Retina (tissue), 1 donor: Measurements from ENCODE around the gene XIST.
"Not testable (repeated sequence)": the region's sequence is repeated elsewhere in the genome, so short reads cannot be mapped to it uniquely, and the experiment has no call there.

Experiments used
- DNase-seq: peaks from one replicate; pipeline ENCODE4 v3.0.0-alpha.2; 2016

Gene XIST

DNA sequence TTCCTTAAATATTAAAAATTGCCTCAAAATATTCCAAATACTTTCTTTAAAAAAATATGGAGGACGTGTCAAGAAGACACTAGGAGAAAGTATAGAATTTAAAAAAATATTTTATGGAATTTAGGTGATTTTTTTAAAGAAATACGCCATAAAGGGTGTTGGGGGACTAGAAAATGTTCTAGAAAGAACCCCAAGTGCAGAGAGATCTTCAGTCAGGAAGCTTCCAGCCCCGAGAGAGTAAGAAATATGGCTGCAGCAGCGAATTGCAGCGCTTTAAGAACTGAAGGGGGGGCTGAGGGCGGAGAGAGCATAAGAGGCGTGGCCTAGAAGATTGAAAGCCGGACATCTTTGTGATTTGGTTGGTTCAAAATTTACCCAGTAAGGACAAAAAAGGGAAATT is at the start of gene XIST:
Gene XIST, minus strand, starts transcription at position 248 of the 400 bp plus-strand sequence.
- peak; percentile 78 for DNase-seq

DNA sequence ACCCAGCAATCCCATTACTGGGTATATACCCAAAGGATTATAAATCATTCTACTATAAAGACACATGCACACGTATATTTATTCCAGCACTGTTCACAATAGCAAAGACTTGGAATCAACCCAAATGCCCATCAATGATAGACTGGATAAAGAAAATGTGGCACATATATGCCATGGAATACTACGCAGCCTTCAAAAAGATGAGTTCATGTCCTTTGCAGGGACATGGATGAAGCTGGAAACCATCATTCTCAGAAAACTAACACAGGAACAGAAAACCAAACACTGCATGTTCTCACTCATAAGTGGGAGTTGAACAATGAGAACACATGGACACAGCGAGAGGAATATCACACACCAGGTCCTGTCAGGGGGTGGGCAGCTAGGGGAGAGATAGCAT is 45.8 kb upstream of the XIST start:
- DNase-seq = not testable (repeated sequence)

DNA sequence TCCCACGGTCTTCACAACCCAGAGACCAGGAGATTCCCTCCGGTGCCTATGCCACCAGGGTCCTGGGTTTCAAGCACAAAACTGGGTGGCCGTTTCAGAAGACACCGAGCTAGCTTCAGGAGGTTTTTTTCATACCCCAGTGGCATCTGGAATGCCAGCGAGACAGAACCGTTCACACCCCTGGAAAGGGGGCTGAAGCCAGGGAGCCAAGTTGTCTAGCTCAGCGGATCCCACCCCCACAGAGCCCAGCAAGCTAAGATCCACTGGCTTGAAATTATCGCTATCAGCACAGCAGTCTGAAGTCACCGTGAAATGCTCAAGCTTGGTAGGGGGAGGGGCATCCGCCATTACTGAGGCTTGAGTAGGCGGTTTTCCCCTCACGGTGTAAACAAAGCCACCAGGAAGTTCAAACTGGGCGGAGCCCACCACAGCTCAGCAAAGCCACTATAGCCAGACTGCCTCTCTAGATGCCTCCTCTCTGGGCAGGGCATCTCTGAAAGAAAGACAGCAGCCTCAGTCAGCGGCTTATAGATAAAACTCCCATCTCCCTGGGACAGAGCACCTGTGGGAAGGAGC is 40.1 kb upstream of the XIST start:
- DNase-seq = not testable (repeated sequence)

DNA sequence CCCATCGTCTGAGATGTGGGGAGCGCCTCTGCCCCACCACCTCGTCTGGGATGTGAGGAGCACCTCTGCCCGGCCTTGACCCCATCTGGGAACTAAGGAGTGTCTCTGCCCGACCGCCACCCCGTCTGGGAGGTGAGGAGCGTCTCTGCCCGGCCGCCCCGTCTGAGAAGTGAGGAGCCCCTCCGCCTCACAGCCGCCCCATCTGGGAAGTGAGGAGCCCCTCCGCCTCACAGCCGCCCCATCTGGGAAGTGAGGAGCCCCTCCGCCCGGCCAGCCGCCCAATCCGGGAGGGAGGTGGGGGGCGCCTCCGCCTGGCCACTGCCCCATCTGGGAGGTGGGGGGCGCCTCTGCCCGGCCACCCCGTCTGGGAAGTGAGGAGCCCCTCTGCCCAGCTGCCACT is 29.7 kb upstream of the XIST start:
- not testable (repeated sequence) for DNase-seq

DNA sequence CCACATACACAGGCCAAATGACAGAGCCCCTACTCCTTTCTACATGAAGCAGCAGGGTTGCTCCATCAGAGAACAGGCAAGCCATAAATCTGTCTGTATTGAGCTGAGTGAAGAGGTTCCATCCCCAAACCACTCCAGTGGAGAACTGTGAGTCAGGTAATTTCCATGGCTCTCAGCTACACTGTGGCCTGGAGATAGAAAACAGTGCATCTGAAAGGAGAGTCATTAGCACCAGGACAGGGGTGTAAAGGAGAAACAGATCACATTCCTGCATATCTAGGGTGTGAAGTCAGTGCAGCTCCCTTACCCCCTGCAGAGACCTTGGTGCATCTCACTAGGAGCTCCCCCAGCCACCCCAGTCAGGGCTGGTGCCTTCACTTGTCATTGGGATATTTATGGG is 25.2 kb upstream of the XIST start:
- DNase-seq = no peak

DNA sequence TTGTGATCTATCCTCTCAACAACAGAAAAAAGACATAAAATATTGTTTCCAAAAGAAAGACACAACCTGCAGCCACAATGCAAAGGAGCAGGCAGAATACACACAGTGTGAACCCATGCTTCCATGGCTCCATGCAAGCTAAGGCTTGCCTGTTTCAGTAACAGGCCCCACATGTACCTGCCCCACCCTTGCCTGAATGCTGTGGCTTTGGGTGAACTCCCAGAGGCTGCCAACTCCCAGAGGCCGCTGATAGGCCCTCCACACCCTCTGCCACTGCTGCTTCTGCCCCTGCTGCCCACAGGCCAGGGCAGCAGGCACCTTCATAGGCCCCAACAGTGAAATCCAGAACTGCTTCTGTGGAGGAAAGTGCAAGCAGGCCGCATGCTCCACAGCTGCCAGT is 24.4 kb upstream of the XIST start:
- DNase-seq = no peak

DNA sequence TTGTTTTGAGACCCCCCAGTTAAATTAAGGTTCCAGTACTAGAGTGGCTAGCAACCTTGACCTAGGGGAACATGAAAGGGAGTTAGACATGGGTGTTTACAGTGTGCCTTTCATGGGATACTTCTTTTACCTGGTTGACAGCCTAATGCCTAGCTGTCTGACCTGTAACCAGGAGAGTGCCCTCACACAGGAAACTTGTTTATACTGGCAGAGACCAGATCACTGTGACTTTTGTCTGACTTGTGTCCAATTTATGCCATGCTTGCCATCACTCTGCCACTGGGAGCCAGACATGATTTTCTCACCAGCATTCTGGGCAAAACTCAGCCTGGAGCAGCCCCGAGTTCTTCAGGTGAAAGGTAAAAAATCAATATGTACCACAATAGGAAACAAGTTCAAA is 16.4 kb upstream of the XIST start:
- DNase-seq = no peak

DNA sequence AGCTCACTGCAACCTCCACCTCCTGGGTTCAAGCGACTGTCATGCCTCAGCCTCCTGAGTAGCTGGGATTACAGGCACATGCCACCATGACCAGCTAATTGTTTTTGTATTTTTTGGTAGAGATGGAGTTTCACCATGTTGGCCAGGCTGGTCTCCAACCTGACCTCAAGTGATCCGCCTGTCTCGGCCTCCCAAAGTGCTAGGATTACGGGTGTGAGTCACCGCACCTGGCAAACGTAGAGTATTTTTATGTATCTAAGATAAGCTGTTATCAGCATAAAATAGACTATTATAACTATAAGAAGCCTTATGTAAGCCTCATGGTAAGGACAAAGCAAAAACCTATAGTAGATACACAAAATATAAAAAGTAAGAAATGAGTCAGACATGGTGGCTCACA is 14.6 kb upstream of the XIST start:
- DNase-seq = no peak

DNA sequence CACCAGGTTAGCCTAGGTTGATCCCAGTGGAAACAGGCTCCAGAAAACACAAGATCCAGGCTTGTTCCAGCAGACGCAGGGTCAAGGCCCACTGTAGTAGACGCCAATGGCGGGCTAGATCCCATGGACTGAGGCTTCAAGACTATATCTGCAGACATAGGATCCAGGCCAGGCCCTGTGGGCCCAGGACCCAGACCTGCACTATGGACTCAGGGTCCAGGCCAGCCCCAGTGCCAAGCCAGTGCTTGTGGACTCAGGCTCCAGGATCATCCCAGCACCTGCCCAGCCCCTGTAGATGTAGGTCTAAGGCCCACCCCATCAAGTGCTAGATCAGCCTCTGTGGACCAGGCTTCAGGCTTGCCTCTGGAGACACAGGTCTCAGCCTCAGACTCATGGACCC is 11.3 kb upstream of the XIST start:
- no peak for DNase-seq

DNA sequence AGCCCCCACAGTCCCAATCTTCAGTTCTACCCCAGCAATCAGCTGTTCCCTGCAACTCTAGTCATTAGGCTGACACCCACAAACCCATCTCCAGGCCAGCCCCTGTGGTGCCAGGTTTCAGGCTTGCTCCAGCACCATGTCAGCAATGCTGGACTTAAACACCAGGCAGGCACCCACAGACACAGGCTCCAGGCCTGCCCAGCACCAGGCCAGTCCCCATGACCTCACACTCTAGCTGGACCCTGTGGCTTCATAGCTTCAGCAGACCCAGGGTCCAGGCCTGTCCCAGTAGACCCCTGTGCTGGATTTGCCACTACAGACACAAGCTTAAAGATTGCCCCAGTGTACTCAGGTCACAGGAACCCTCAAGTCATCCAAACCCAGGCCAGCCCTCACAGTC is 10.8 kb upstream of the XIST start:
- no peak for DNase-seq

DNA sequence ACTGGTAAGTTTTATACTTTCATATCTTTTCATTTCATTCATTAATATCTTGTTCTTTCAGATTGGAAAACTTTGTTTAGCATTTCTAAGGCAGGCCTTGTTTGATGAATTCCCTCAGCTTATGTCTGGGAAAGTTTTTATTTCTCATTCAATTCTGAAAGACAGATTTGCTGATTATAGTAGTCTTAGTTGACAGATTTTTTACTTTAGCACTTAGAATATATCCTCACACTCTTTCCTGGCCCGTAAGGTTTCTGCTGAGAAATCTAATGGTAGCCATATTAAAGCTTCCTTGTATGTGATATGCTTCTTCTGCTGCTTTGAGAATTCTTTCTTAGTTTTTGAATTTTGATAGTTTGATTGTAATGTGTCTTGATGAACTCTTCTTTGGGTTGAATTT is 7.1 kb upstream of the XIST start:
- no peak for DNase-seq

DNA sequence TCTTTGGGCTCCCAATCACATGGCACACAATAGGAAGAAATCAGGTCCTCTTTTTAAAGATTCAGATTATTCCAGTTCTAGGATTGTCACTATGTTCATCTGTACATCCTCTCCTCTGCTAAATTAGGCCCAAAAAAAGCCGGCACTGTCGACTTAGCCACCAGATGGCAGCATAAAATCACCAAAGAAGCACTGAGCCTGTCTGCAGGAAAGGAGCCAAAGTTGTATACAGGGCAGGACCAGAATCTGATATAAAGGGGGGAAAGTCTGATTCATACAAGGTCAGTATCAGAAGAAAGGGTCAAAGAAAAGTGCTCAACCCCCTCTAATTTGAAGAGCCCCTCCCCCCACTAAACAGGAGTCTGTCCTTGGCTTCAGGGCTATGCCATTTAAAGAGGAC is 3.0 kb upstream of the XIST start:
- peak; percentile 76 for DNase-seq

DNA sequence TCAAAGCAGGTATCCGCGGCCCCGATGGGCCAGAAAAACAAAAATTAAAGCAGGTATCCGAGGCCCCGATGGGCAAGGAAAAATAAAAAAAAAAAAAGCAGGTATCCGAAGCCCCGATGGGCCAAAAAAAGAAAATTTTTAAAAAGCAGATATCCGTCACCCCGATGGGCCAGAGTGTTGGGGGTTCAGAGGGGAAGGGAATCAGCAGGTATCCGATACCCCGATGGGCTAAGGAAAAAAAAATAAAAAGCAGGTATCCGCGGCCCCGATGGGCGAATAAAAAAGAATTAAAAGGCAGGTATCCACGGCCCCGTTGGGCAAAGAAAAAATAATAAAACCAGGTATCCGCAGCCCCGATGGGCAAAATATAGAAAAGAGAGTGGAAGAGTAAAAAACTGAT is 492 bp downstream of the XIST start:
- no peak for DNase-seq

DNA sequence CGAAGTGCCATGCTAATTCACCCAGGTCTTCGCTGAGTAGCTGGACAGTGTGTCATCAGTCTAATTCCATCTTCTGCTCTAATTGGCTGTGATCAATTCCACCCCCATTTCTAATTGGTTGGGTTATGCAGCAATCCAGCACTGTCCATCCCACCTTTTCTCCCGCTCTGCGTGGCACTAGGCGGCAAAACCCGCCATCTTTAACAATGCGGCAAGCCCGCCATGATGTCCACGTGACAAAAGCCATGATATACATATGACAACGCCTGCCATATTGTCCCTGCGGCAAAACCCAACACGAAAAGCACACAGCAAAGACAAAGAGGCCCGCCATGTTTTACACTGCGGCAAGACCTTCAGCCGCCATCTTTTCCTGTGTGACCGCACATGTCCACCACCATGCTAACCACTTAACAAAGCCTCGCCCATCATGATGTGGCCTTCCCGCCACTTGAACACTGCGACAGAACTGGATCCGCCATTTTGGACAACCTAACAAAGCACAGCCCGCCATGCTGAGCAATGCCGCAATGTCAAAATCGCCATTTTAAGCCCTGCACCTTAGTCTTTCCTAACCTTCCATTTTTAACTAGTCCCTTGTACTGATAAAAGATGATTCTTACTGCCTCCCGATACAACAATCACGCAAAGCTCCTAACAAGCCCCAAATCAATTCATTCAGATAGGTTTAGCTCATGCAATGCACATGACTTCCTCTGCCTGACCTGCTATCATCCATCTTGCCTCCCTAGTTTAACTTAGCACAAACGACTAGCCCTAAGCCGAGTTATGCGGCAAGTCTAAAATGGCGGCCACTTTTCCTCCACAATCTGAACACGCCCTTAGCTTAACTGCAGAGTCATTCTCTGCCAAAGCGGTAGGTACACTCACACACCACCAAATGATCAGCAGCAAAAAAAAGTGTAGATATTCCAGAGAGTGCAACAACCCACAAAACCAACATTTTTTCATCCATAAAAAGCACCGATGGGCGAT is 1.2 kb downstream of the XIST start:
- peak; percentile 91 for DNase-seq

DNA sequence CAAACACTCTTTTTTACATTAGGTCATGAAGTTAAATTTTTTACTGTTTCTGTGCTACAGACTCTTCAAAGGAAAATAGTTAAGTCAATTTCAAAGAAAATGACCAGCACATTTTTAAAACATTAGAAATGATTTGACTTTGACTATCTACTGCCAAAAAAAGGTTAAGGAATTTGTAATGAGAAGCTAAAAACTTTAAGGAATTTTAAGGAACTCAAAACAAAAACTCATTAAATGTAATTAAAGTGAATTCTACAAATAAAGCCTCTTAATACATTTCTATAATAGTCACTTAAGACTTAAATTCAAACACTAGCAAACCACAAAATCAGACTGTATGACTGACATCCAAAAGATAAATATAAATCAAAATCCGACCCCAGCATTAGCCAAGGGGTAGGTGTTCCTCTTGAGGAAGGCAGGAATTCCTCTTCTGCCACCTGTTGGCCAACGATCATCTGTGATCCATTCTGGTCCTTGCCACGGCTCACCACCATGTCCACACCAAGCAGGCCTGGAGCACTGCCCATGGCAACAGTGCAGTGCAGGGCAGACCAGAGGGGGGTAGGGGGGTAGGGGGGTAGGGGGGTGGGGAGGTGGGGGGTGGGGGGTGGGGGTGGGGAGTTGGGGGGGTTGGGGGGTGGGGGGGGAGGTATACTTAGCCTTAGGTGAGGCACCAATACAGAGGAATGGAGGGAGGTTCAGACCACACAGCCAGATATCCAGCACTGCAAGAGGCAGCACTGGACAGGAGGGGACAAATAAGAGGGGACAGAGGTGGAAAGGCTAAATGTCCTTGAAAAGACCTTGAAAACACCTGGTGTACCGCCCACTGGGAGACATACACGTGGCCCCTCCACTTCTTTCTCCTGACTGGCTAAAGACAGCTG is 2.1 kb downstream of the XIST start:
- DNase-seq = peak; percentile 12

DNA sequence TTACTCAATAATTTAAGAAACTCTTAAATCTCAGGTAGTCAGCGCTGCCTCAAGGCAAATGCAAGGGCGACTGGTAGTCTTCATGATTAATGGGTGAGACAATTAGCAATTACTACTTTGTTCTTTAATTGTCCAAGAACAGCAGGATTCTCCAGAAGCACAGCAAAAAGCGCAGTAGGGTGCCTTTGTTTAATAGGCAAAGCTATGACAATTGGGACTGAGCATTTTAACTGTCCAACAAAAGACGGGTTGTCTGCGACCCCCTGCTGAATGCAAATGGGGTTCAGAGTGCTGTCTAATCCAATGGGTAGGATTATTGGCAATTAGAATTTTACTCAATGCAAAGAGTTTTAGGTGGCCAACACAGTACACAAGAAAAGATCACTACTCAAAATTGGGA is 3.4 kb downstream of the XIST start:
- peak; percentile 60 for DNase-seq

DNA sequence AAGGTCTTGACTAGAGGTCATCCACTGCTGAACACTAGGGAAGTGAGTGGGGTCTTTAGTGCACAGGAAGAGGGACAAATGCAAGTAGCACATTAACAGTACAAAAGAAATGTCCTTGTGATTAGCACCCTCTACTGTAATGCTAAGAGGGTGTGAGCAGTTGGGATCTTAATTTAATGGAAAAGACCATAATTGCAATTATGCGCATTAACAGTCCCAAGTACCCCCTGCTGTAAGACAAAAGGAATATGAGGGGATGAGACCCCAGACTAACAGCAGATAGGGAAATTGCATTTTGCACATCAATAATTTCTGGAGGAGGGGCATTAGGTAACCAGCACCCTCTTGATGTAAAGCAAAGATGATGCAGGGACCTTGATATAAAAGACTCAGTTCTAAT is 4.5 kb downstream of the XIST start:
- peak; percentile 34 for DNase-seq

DNA sequence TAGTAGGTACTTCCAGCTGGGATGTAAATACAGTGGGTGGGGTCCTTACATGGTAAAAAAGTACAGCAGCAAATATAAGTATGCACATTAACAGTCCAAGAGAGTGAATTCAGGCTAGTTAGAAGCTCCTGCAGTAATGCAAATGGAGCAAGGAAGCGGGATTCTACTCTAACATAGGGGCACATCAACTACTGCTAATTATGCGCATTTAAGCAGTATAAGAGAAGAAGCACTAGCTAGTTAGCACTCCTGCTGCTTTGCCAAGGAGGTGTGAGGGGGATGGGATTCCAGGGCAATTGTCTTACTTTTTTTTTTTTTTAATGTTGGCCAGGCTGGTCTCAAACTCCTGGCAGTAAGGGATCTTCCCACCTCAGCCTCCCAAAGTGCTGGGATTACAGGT is 5.4 kb downstream of the XIST start:
- DNase-seq = no peak

DNA sequence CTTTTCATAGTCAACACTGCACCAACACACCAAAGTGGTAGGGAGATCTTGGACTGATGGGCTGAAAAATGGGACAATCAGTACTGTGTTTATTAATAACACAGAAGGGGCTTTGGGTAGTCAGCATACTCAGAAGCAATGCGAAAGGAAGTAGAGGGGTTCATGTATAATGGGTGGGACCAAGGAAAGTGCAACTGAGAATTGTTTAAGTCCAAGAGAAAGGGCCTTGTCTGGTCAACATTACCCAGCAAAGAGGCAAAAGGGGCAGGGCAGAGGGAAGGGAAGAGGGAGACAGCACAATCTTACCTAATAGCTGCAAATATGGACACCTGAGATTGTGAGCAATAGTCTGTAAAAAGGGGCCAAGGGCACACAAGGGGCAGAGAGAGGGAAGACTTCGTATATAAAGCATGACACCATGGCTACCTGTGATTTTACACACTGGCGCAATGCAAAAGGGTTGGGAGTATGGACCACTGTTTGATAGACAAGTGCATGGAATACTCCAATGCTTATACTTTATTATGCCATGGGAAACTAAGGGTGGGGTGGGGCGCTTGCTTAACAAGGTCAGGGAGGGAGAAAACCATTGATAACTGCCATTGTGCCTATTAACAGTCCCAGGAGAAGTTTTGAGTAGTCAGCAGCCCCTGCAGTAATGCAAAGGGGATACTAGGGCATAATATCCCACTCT is 9.8 kb downstream of the XIST start:
- no peak for DNase-seq

DNA sequence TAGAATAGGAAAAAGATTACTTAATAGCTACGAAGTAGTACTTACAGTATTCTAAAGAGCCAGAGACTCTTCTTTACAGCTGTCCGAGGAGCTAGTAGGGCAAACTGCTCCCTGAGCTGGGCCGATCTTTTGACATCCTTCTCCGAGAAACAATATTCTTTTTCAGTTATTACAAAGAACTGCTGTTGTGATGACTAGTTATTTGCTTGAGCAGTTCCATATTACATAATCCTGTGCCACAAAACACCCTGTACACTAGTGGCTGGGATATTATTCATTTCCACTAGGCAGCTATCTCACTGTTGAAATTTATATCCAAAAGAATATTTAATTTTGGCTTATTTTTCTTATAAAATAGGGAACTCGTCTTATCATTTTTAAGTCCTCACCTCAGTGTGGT is 11.2 kb downstream of the XIST start:
- no peak for DNase-seq

DNA sequence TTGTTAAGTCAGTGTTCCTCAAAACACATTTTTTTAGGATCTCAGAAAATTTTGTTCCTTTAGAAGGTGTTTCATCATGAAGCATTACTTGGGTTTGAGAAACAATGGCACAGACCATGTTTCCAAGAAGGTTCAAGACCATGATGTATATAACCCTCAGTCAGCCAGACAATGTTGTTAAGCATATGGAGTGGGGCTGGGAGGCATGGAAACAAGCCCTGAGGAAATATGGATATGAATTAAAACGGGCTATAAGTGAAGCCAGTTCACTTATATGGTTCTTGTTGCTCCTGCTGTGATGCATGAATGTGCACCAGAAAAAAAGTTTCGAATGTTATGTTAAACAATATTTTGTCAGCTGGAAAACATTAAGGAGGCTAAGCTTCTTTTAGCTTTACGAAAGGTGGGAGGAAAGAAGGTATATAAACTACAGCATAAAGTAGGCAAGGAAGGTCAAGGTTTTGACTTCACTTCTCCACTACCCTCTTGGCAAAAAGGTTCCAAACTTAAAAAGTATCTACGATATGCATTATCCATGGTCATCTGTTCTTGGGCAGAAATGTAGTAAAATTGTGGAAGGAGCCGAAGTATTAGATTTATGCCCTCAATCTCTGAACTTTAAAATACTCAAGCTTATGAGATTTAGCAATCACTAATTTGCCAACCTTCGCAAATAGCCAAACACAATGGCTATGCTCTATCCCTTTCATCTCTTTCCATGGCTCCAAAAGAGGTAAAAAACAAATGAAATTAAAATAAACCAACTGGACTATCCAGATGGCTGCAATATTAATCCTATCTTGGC is 12.2 kb downstream of the XIST start:
- DNase-seq = no peak

DNA sequence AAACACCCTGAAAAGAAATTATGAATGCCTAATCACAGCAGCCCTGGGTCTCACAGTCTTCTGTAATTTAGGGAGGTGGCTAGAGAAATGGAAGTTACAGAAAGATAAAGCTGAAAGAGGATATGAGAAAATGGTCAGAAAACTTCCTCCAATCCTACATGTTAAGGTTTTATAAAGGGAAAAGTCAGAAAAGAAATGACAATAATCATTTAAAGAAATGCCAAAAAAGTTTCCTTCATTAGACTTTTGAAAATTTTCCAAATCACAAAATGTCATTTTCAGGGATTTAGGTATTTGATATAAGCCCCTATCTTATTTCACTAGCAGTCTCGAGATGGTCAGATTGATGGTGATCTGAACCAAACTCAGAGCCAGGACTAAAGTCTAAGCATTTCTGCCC is 13.4 kb downstream of the XIST start:
- DNase-seq = no peak
